HepG2 (cell line): ENCODE data around the gene LRRC45. TPM values are rescaled to one million over a fixed set of nuclear protein-coding genes. Genes with fewer than 3 reads are reported as not detected.
A peak's percentile ranks its signal among the peaks of the same experiment; 100 is the strongest.

Source experiments
- BCL3 ChIP-seq: sonication (generic); formaldehyde crosslinking; IDR thresholded peaks from 2 replicates; pipeline ENCODE4 v1.5.1; 2020; ENCODE audit warnings: mild to moderate bottlenecking, missing genetic modification reagents, moderate library complexity
- BRD4 ChIP-seq: sonication (generic); formaldehyde crosslinking; IDR thresholded peaks from 2 replicates; pipeline ENCODE4 v1.4.0; 2020; ENCODE audit warnings: missing genetic modification reagents
- E2F5 ChIP-seq: sonication (generic); formaldehyde crosslinking; conservative IDR thresholded peaks from 2 replicates; pipeline ENCODE4 v1.4.0; 2020; ENCODE audit warnings: missing genetic modification reagents
- HMGXB3 ChIP-seq: sonication (generic); formaldehyde crosslinking; IDR thresholded peaks from 2 replicates; pipeline ENCODE4 v1.4.0; 2020; ENCODE audit warnings: missing genetic modification reagents, borderline replicate concordance
- HOMEZ ChIP-seq: IDR thresholded peaks from 2 replicates; pipeline ENCODE4 v1.6.1; 2016; ENCODE audit warnings: low read depth
- KDM2A ChIP-seq: sonication (generic); formaldehyde crosslinking; IDR thresholded peaks from 2 replicates; pipeline ENCODE4 v1.4.0; 2020; ENCODE audit warnings: low read depth, missing genetic modification reagents, borderline replicate concordance
- KLF11 ChIP-seq: IDR thresholded peaks from 2 replicates; pipeline ENCODE4 v1.6.1; 2016; ENCODE audit warnings: missing compliant biosample characterization
- PHB2 ChIP-seq: fragments of 450-650 bp; IDR thresholded peaks from 2 replicates; pipeline ENCODE4 v1.6.1; 2018; ENCODE audit not compliant: partially characterized antibody
- ZBTB46 ChIP-seq: sonication (generic); formaldehyde crosslinking; IDR thresholded peaks from 2 replicates; pipeline ENCODE4 v1.4.0; 2020; ENCODE audit warnings: mild to moderate bottlenecking, missing genetic modification reagents, borderline replicate concordance
- ZNF296 ChIP-seq: sonication (generic); formaldehyde crosslinking; conservative IDR thresholded peaks from 2 replicates; pipeline ENCODE4 v1.5.0; 2020; ENCODE audit warnings: mild to moderate bottlenecking, missing genetic modification reagents
- ZNF512 ChIP-seq: sonication (generic); formaldehyde crosslinking; IDR thresholded peaks from 2 replicates; pipeline ENCODE4 v1.4.0; 2020; ENCODE audit warnings: mild to moderate bottlenecking, missing genetic modification reagents
- ZNF557 ChIP-seq: sonication (generic); formaldehyde crosslinking; IDR thresholded peaks from 2 replicates; pipeline ENCODE4 v1.4.0; 2020; ENCODE audit warnings: missing genetic modification reagents
- ZNF570 ChIP-seq: sonication (generic); formaldehyde crosslinking; IDR thresholded peaks from 2 replicates; pipeline ENCODE4 v1.4.0; 2020; ENCODE audit warnings: mild to moderate bottlenecking, missing genetic modification reagents, borderline replicate concordance
- ZNF629 ChIP-seq: sonication (generic); formaldehyde crosslinking; conservative IDR thresholded peaks from 2 replicates; pipeline ENCODE4 v1.5.0; 2020; ENCODE audit warnings: missing genetic modification reagents
- ZNF781 ChIP-seq: sonication (generic); formaldehyde crosslinking; IDR thresholded peaks from 2 replicates; pipeline ENCODE4 v1.5.1; 2020; ENCODE audit warnings: borderline replicate concordance, mild to moderate bottlenecking, missing genetic modification reagents; ENCODE audit errors: not compliant biosample characterization
- ZZZ3 ChIP-seq: sonication (generic); formaldehyde crosslinking; IDR thresholded peaks from 2 replicates; pipeline ENCODE4 v1.4.0; 2020; ENCODE audit warnings: missing genetic modification reagents, mild to moderate bottlenecking, borderline replicate concordance
- polyA plus RNA-seq, 8 experiments: library from polyadenylated mRNA; depleted of rRNA in 3 of 8; stranded (reverse) in 7 of 8; unstranded in 1 of 8; fragments of >200 nt; fragmentation: Illumina TruSeq in 4 of 8; extraction: Trizol in 4 of 8; gene quantifications; 2 replicates each; pipeline versions ENCODE4 v1.2.1 to v1.2.3, GENCODE V29; 2011 to 2016; ENCODE audit warnings: low read depth in 4 of 8, missing spikeins in 1 of 8, mixed read lengths in 1 of 8; ENCODE audit not compliant: insufficient read depth in 1 of 8
- total RNA-seq, 5 experiments: library from RNA; depleted of rRNA; stranded (reverse); fragments of >200 nt; fragmentation: Illumina TruSeq; extraction: Trizol; gene quantifications; 2 replicates each; pipeline ENCODE4 v1.2.3, GENCODE V29; 2016; ENCODE audit warnings: low read depth in 1 of 5

Gene LRRC45
- total and polyA plus RNA-seq, 2 of the 13 experiments (the other 11 are each of a cell fraction or from before 2014, with no cell fraction given) = 11.6 to 48.1 TPM

GRCh38 chr17:82065638-82066303 lies 42.7 kb downstream of the LRRC45 start, which contains the start of gene DUS1L (continued):
- peak; percentile 86 for TF ChIP-seq E2F5 (CRISPR knock-in tag)
- no peak for TF ChIP-seq ZNF570
- no peak for TF ChIP-seq ZNF512
- peak; percentile 77 for TF ChIP-seq BCL3 (CRISPR knock-in tag)
- peak; percentile 64; the same call in 1 of the 2 replicates for TF ChIP-seq HOMEZ (CRISPR knock-in tag)
- no peak for TF ChIP-seq ZNF781 (CRISPR knock-in tag)
- TF ChIP-seq KDM2A (CRISPR knock-in tag) = peak; percentile 100
- peak; percentile 50; the same call in 1 of the 2 replicates for TF ChIP-seq ZNF296 (CRISPR knock-in tag)
- peak; percentile 33; the same call in 1 of the 2 replicates for TF ChIP-seq ZNF629 (CRISPR knock-in tag)
- TF ChIP-seq ZBTB46 (CRISPR knock-in tag) = 0 out of 2 replicates have a peak, but pooled peaks have one; percentile 83
- peak; percentile 98 for TF ChIP-seq BRD4 (CRISPR knock-in tag)
- no peak for TF ChIP-seq PHB2
- TF ChIP-seq ZNF557 (CRISPR knock-in tag) = no peak
- peak; percentile 97 for TF ChIP-seq ZZZ3 (CRISPR knock-in tag)
- no peak for TF ChIP-seq KLF11 (CRISPR knock-in tag)
- TF ChIP-seq HMGXB3 (CRISPR knock-in tag) = peak; percentile 86
